Gastroesophageal sphincter (tissue), 4 donors: ENCODE data around the gene GIPC3. TPM values are rescaled to one million over a fixed set of nuclear protein-coding genes. Genes with fewer than 3 reads are reported as not detected.
A peak's percentile ranks its signal among the peaks of the same experiment; 100 is the strongest.

Experiments
- ATAC-seq: fragments of 150-250 bp; one replicate; pipeline ENCODE4 v1.9.1; 2016; ENCODE audit warnings: mild to moderate bottlenecking, moderate library complexity
- H3K27ac ChIP-seq, 4 donors: fragments of 200-600 bp; sonication (generic) in 3 of 4; 1 replicate in 3 of 4; 2 replicates in 1 of 4; pipeline ENCODE4 v1.5.1; 2016 to 2019
- H3K27me3 ChIP-seq: fragments of 200-600 bp; sonication (generic); one replicate; pipeline ENCODE4 v1.5.1; 2019
- H3K36me3 ChIP-seq, 2 donors: fragments of 200-600 bp; sonication (generic); one replicate each; pipeline ENCODE4 v1.5.1; 2019; ENCODE audit warnings: control low read depth in 1 of 2
- H3K4me1 ChIP-seq, 3 donors: fragments of 200-600 bp; sonication (generic); 1 replicate in 2 of 3; 2 replicates in 1 of 3; pipeline ENCODE4 v1.5.1; 2016 to 2019; ENCODE audit warnings: control low read depth in 2 of 3
- H3K4me3 ChIP-seq, 2 donors: fragments of 200-600 bp; sonication (generic); one replicate each; pipeline ENCODE4 v1.5.1; 2019; ENCODE audit warnings: mild to moderate bottlenecking in 1 of 2, moderate library complexity in 1 of 2
- H3K9me3 ChIP-seq, 3 donors: fragments of 200-600 bp; sonication (generic); one replicate each; pipeline ENCODE4 v1.5.1; 2017 to 2019; ENCODE audit warnings: control low read depth in 2 of 3
- EP300 ChIP-seq: sonication (generic); formaldehyde crosslinking; IDR thresholded peaks from one replicate; pipeline ENCODE4 v1.6.1; 2017; ENCODE audit warnings: antibody characterized with exemption, mild to moderate bottlenecking
- POLR2A ChIP-seq, 2 donors: fragments of 450-650 bp; IDR thresholded peaks; one replicate each; pipeline ENCODE4 v1.6.1; 2017; ENCODE audit warnings: antibody characterized with exemption in 2 of 2, mild to moderate bottlenecking in 2 of 2, moderate library complexity in 1 of 2
- POLR2AphosphoS5 ChIP-seq: sonication (generic); formaldehyde crosslinking; IDR thresholded peaks from one replicate; pipeline ENCODE4 v1.6.1; 2017; ENCODE audit warnings: antibody characterized with exemption
- WGBS, 2 donors: methylation state at CpG; one replicate each; pipeline ENCODE4 v1.1.5; 2018; ENCODE audit warnings: low coverage in 1 of 2; 5-methylcytosine and 5-hydroxymethylcytosine counted together
- total RNA-seq, 4 donors: library from RNA; depleted of rRNA; stranded (reverse); fragments of >200 nt; gene quantifications; one replicate each; pipeline ENCODE4 v1.1.0, GENCODE V29; 2016
- TF ChIP-seq, protein P1 (sequence below), 4 experiments: fragments of 200-600 bp in 2 of 4; fragments of 450-650 bp in 2 of 4; sonication (generic) in 1 of 4; IDR thresholded peaks; one replicate each; pipeline ENCODE4 v1.5.1; 2017 to 2019; ENCODE audit warnings: antibody characterized with exemption in 4 of 4, mild to moderate bottlenecking in 2 of 4, moderate library complexity in 2 of 4

GIPC3 gene
- total RNA-seq, 4 donors from 2014 or later, result 0.94 to 16.8 (median 2.1) TPM

DNA sequence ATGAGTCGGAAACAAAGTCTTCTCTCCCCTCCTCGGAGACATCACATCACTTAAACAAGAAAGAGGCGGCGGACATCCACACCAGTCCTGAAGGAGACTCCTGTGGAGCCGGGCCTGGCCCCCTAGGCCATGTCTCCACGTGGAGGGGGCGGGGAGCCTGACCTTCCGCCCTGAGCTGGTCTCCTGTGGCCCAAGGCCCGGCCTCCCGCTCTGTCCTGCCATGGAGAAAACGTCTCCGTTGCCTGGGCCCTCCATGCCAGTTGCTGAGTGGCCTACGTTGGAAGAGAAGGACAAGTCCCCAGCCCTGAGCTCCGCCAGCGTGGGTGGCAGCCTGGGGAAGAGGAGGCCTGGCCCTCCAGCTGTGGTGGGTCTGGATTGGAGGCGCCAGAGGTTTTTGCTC is 46.8 kb downstream of the GIPC3 start:
- Histone ChIP-seq H3K36me3 (peaks cover 0 to 66% of the 10 kb centered on the region in 2 donors), H3K27ac (peak overlapping the region in 3 of 4 donors; percentile 54 to 76 (median 61)), H3K4me1 (peaks cover 0 to 19% (median 0%) of the 10 kb centered on the region in 3 donors), H3K9me3 (no peaks in the 10 kb centered on the region), H3K27me3 (no peaks in the 10 kb centered on the region), H3K4me3 (no peak overlapping the region)
- TF ChIP-seq POLR2A (IDR thresholded peaks at IDR 0.05), result no peak
- TF ChIP-seq, protein P1, sequence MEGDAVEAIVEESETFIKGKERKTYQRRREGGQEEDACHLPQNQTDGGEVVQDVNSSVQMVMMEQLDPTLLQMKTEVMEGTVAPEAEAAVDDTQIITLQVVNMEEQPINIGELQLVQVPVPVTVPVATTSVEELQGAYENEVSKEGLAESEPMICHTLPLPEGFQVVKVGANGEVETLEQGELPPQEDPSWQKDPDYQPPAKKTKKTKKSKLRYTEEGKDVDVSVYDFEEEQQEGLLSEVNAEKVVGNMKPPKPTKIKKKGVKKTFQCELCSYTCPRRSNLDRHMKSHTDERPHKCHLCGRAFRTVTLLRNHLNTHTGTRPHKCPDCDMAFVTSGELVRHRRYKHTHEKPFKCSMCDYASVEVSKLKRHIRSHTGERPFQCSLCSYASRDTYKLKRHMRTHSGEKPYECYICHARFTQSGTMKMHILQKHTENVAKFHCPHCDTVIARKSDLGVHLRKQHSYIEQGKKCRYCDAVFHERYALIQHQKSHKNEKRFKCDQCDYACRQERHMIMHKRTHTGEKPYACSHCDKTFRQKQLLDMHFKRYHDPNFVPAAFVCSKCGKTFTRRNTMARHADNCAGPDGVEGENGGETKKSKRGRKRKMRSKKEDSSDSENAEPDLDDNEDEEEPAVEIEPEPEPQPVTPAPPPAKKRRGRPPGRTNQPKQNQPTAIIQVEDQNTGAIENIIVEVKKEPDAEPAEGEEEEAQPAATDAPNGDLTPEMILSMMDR (IDR thresholded peaks at IDR 0.05), result no peak
- TF ChIP-seq EP300, result no peak
- TF ChIP-seq POLR2AphosphoS5, result no peak
- ATAC-seq, result no peak
- 40% methylated on average over 1 of the region's 16 CpGs; no CpG with 5 or more reads in 1 of the 2 donors for WGBS, 2 donors

DNA sequence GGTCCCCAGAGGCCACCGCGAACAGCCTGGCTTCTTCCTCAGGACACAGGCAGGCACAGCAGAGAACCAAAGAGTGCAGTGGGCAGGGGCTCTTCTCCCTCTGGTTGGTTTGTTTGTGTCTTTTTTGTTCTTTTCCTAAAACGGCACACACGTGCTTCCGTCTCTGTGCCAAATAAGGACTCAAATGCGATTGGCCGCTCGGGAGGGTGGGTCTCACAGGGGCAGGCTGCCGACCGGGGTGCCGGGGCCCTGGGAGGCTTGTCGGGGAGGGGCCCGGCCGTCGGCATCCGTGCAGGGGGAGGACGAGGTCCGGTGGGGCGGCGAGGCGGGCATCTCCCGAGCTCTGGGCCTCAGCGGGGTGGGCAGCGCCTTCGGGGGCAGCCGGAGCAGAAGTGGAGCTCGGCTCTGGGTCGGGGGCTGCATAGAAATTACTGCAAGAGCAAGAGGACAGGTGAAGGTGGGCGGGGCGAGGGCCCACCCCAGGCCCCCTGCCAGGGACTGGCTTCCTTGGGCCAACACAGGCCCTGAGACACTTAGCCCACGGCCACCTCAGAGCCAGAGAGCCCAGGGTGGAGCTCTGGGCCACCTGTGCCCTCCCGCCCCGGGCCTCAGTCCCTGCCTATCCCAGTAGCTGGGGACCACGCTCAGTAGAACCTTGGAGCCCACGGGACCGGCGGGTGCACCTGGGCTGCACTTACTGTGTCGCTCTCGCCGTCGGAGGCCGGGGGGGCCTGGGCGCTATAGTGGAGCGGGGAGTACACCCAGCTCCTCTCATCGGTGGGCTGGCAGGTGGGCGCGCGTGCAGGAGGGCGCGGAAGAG is 47.7 kb downstream of the GIPC3 start:
- WGBS, 2 donors, result 40% methylated on average over 1 of the region's 50 CpGs; no CpG with 5 or more reads in 1 of the 2 donors
- no peak for ATAC-seq
- Histone ChIP-seq H3K27ac (peak overlapping the region in 3 of 4 donors; percentile 54 to 76 (median 61)), H3K4me1 (peaks cover 0 to 12% (median 0%) of the 10 kb centered on the region in 3 donors), H3K27me3 (no peaks in the 10 kb centered on the region), H3K4me3 (no peak overlapping the region), H3K36me3 (peaks cover 0 to 75% of the 10 kb centered on the region in 2 donors), H3K9me3 (no peaks in the 10 kb centered on the region)
- TF ChIP-seq POLR2A (IDR thresholded peaks at IDR 0.05) (no peak), POLR2AphosphoS5 (no peak), EP300 (no peak)
- TF ChIP-seq, protein P1 (IDR thresholded peaks at IDR 0.05), result no peak

DNA sequence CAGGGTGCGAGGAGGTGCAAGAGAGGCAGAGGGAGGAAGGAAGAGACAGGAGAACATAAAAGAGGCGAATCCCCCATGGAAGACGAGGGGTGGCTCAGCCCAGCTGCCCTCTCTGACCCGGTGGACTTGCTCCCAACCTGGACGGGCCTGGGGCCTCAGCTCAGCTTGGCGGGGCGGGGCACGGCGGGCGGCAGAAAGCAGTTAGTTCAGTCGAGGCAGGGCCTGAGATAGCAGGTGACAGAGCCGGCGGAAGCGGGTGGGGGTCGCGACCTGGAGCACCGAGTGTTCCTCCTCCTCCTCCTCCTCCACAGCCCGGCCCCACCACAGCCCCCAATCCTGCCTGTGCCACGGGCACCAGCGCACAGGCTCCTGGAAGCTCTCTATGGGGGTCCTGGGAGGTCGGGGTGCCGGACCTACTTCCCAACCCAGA is 48.3 kb downstream of the GIPC3 start:
- 73 to 75% methylated on average over 4 to 12 of the region's 22 CpGs for WGBS, 2 donors
- H3K27ac ChIP-seq, result peak overlapping the region in 3 of 4 donors; percentile 17 to 76 (median 61)

GRCh38 chr19:3634496-3635045 is 49.3 kb downstream of the GIPC3 start:
- no peak for TF ChIP-seq POLR2A (IDR thresholded peaks at IDR 0.05)
- no peak for TF ChIP-seq POLR2AphosphoS5
- TF ChIP-seq, protein P1 (IDR thresholded peaks at IDR 0.05), result no peak
- no peak for TF ChIP-seq EP300
- no peaks in the 10 kb centered on the region for H3K27me3 ChIP-seq
- ATAC-seq, result no peak
- H3K4me1 ChIP-seq, result peaks cover 0 to 12% (median 0%) of the 10 kb centered on the region in 3 donors
- no peaks in the 10 kb centered on the region for H3K9me3 ChIP-seq
- H3K27ac ChIP-seq, result peak overlapping the region in 3 of 4 donors; percentile 17 to 76 (median 61)
- H3K4me3 ChIP-seq, result no peak overlapping the region
- 91% methylated on average over 6 of the region's 19 CpGs; no CpG with 5 or more reads in 1 of the 2 donors for WGBS, 2 donors
- peaks cover 0 to 91% of the 10 kb centered on the region in 2 donors for H3K36me3 ChIP-seq

More for the DNA sequence above, 48.3 kb downstream of the GIPC3 start:
- peaks cover 0 to 81% of the 10 kb centered on the region in 2 donors for H3K36me3 ChIP-seq
- peaks cover 0 to 12% (median 0%) of the 10 kb centered on the region in 3 donors for H3K4me1 ChIP-seq
- TF ChIP-seq POLR2A (IDR thresholded peaks at IDR 0.05), result no peak
- TF ChIP-seq POLR2AphosphoS5, result no peak
- TF ChIP-seq EP300, result no peak
- ATAC-seq, result no peak
- no peak overlapping the region for H3K4me3 ChIP-seq
- H3K27me3 ChIP-seq, result no peaks in the 10 kb centered on the region
- no peaks in the 10 kb centered on the region for H3K9me3 ChIP-seq

DNA sequence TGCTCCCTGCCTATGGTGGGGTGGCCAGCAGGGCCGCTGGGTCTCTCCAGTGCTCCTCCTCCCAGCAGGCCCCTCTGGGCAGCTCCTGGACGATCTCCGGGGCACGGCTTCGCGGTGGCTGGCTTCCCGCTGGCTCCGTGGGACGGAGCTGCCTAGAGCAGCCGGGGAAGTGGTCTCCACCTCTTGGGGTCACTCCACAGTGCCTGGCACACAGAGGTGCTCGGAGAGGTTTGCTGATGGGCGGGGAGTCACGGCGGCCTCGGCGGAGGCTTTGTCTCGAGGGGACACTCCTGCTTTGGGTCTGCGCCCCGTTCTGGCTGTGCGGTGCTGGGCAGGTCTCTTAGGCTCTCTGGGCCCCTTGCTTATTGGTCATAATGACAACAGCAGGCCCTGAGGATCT is 51.2 kb downstream of the GIPC3 start:
- Histone ChIP-seq H3K4me3 (no peak overlapping the region), H3K4me1 (peaks cover 0 to 12% (median 0%) of the 10 kb centered on the region in 3 donors), H3K27me3 (no peaks in the 10 kb centered on the region), H3K9me3 (no peaks in the 10 kb centered on the region), H3K36me3 (peaks cover 0 to 99% of the 10 kb centered on the region in 2 donors), H3K27ac (no peak overlapping the region)
- WGBS, 2 donors, result no CpG with 5 or more reads among the region's 20 CpGs
- no peak for ATAC-seq
- TF ChIP-seq, protein P1 (IDR thresholded peaks at IDR 0.05), result no peak
- TF ChIP-seq POLR2A (IDR thresholded peaks at IDR 0.05) (no peak), EP300 (no peak), POLR2AphosphoS5 (no peak)
